HG02588 (cell line): ENCODE results near the gene TTC21A.
"Not testable (repeated sequence)": the region's sequence is repeated elsewhere in the genome, so short reads cannot be mapped to it uniquely, and the experiment has no call there.

Experiments used
- ATAC-seq: cut with Tn5 transposase; IDR thresholded peaks from one replicate; pipeline ENCODE4 v1.9.1; 2021; ENCODE audit warnings: mild to moderate bottlenecking, moderate library complexity; ENCODE audit not compliant: unreplicated experiment

TTC21A gene

GRCh38 chr3:39107388-39108199 lies at the start of gene TTC21A, which contains the start of gene GORASP1:
Gene TTC21A (plus strand): TSS chr3:39107680. CDS start chr3:39107838, 158 bp downstream.
Gene GORASP1 (minus strand): TSS chr3:39107627. CDS start chr3:39107541, 86 bp downstream.
- ATAC-seq: peak; percentile 53

GRCh38 chr3:39061228-39061627 lies 46.3 kb upstream of the TTC21A start:
- not testable (repeated sequence) for ATAC-seq

GRCh38 chr3:39062180-39062579 lies 45.3 kb upstream of the TTC21A start:
- ATAC-seq: no peak

GRCh38 chr3:39063143-39063542 lies 44.3 kb upstream of the TTC21A start:
- ATAC-seq: no peak

- ATAC-seq: no peak
Measured at GRCh38 chr3:39064646-39065045, 42.8 kb upstream of the TTC21A start.

GRCh38 chr3:39065197-39065596 lies 42.3 kb upstream of the TTC21A start:
- ATAC-seq: peak; percentile 97

- no peak for ATAC-seq
Measured at GRCh38 chr3:39067286-39067685, 40.2 kb upstream of the TTC21A start.

GRCh38 chr3:39068556-39068955 lies 38.9 kb upstream of the TTC21A start:
- ATAC-seq: no peak

GRCh38 chr3:39075910-39076309 lies 31.6 kb upstream of the TTC21A start:
- no peak for ATAC-seq

GRCh38 chr3:39079530-39079929 lies 27.9 kb upstream of the TTC21A start:
- no peak for ATAC-seq

- no peak for ATAC-seq
Measured at GRCh38 chr3:39080026-39080425, 27.5 kb upstream of the TTC21A start.

GRCh38 chr3:39082666-39083313 lies 24.7 kb upstream of the TTC21A start:
- ATAC-seq: no peak

GRCh38 chr3:39086144-39086543 lies 21.3 kb upstream of the TTC21A start:
- ATAC-seq: no peak

- ATAC-seq: no peak
Measured at GRCh38 chr3:39088456-39088855, 19.0 kb upstream of the TTC21A start.

- no peak for ATAC-seq
Measured at GRCh38 chr3:39088889-39089288, 18.6 kb upstream of the TTC21A start.

GRCh38 chr3:39090922-39091321 lies 16.6 kb upstream of the TTC21A start:
- no peak for ATAC-seq

GRCh38 chr3:39094851-39095677 lies 12.4 kb upstream of the TTC21A start:
- ATAC-seq: no peak

GRCh38 chr3:39095778-39096177 lies 11.7 kb upstream of the TTC21A start:
- ATAC-seq: no peak

- no peak for ATAC-seq
Measured at GRCh38 chr3:39096775-39097174, 10.7 kb upstream of the TTC21A start.

- no peak for ATAC-seq
Measured at GRCh38 chr3:39097716-39098472, 9.6 kb upstream of the TTC21A start.
